Measurements from ENCODE around the gene PRDM4.
"Not testable (repeated sequence)": the region's sequence is repeated elsewhere in the genome, so short reads cannot be mapped to it uniquely, and the experiment has no call there.

The PRDM4 gene

GRCh38 chr12:107695772-107696171 is 65.2 kb downstream of the PRDM4 start:
- H3K27me3 ChIP-seq (replicated peaks; ENCODE audit: insufficient read depth, low read length); H3K79me2 ChIP-seq (ENCODE audit: low read length); H3K4me2 ChIP-seq (ENCODE audit: low read depth, low read length); H4K20me1 ChIP-seq (ENCODE audit: insufficient read depth, low read length); H2AFZ ChIP-seq (ENCODE audit: low read length); H3K27ac ChIP-seq (ENCODE audit: low read length); H3K9me3 ChIP-seq (replicated peaks; ENCODE audit: insufficient read depth, low read length); H3K9ac ChIP-seq (ENCODE audit: low read length); H3F3A ChIP-seq (ENCODE audit: insufficient read depth, low read length); H3K9me2 ChIP-seq (replicated peaks; ENCODE audit: insufficient read depth, low read length); H3K4me1 ChIP-seq (ENCODE audit: low read length); H3K4me3 ChIP-seq (ENCODE audit: low read length): not testable (repeated sequence)
- peak; percentile 32 for DNase-seq
- H3K36me3 ChIP-seq (replicated peaks; ENCODE audit: insufficient read depth, low read length) = peaks cover 21% of the 10 kb centered on the region; the same call in 1 of the 2 replicates
- TF ChIP-seq, protein P1, sequence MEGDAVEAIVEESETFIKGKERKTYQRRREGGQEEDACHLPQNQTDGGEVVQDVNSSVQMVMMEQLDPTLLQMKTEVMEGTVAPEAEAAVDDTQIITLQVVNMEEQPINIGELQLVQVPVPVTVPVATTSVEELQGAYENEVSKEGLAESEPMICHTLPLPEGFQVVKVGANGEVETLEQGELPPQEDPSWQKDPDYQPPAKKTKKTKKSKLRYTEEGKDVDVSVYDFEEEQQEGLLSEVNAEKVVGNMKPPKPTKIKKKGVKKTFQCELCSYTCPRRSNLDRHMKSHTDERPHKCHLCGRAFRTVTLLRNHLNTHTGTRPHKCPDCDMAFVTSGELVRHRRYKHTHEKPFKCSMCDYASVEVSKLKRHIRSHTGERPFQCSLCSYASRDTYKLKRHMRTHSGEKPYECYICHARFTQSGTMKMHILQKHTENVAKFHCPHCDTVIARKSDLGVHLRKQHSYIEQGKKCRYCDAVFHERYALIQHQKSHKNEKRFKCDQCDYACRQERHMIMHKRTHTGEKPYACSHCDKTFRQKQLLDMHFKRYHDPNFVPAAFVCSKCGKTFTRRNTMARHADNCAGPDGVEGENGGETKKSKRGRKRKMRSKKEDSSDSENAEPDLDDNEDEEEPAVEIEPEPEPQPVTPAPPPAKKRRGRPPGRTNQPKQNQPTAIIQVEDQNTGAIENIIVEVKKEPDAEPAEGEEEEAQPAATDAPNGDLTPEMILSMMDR (IDR thresholded peaks at IDR 0.05; ENCODE audit: low read length) = peak; percentile 24

DNA sequence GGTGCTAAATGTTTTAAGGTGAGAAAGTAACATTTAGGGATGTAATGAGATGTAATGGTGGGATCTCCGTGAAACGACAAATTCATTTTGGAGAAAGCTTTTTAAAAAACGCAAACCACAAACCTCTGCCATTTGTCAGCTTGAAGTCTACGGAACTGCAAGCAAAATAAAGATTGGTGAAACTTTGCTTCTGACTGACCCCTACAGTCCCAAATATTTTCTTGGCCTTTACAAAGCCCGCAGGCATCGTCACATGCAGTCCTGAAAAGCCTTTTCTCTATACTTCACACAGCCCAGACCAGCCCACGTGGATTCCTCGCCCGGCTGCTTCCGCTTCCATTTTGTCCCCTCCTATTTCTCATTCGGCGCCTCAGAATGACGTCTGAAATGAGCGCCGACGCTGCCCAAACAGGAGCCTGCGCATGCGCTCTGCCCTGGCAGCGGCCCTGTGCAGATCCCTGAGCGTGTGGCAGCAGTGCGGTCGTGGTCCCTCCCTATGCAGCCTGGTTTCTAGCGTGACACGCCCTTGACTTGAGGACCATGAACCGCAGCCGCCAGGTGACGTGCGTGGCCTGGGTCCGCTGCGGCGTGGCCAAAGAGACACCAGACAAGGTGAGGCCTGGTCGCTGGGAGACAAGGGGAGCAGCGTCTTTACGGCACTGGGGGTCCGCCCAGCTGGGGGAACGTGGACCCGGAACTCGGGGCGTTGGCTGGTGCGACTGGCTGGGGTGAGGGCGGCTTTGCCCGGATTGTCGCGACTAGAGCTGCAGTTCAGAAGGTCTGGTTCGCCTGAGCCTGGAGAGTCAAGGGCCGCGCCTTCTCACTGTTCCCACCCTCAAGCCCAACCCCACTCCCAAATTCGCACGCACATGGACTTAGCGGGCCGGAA is 75.3 kb downstream of the PRDM4 start, which contains the start of gene PWP1:
Gene PWP1 (plus strand): TSS at position 440 of the 889 bp plus-strand sequence. CDS start 101 bp downstream, at position 541.
- Histone ChIP-seq H3K36me3 (replicated peaks; ENCODE audit: insufficient read depth, low read length) (no peaks in the 10 kb centered on the region; the same call in 1 of the 2 replicates), H2AFZ (ENCODE audit: low read length) (peak within 1 kb of the TSS; percentile 83), H3F3A (ENCODE audit: insufficient read depth, low read length) (0 out of 2 replicates have a peak, but pooled peaks cover 4% of the 10 kb centered on the region), H3K9me2 (replicated peaks; ENCODE audit: insufficient read depth, low read length) (no peaks in the 10 kb centered on the region), H3K4me1 (ENCODE audit: low read length) (0 out of 2 replicates have a peak, but pooled peaks cover 4% of the 10 kb centered on the region), H3K27me3 (replicated peaks; ENCODE audit: insufficient read depth, low read length) (no peaks in the 10 kb centered on the region), H3K9ac (ENCODE audit: low read length) (peak within 1 kb of the TSS; percentile 92), H4K20me1 (ENCODE audit: insufficient read depth, low read length) (no peaks in the 10 kb centered on the region), H3K4me3 (ENCODE audit: low read length) (peak within 1 kb of the TSS; percentile 93), H3K9me3 (replicated peaks; ENCODE audit: insufficient read depth, low read length) (no peaks in the 10 kb centered on the region), H3K4me2 (ENCODE audit: low read depth, low read length) (peak within 1 kb of the TSS; percentile 92), H3K27ac (ENCODE audit: low read length) (peak within 1 kb of the TSS; percentile 78), H3K79me2 (ENCODE audit: low read length) (peaks cover 20% of the 10 kb centered on the region)
- TF ChIP-seq EZH2 (optimal IDR thresholded peaks at IDR 0.05; ENCODE audit: low read depth, low read length) (no peak), EZH2phosphoT487 (IDR thresholded peaks at IDR 0.05; ENCODE audit: low read length) (no peak)
- TF ChIP-seq, protein P1 (IDR thresholded peaks at IDR 0.05; ENCODE audit: low read length) = no peak
- peak; percentile 98 for DNase-seq

- DNase-seq = peak; percentile 7
- Histone ChIP-seq H3K9me2 (replicated peaks; ENCODE audit: insufficient read depth, low read length) (no peaks in the 10 kb centered on the region), H3K27ac (ENCODE audit: low read length) (peak overlapping the region; percentile 78; the same call in 1 of the 2 replicates), H3K4me1 (ENCODE audit: low read length) (peaks cover 9% of the 10 kb centered on the region), H3K4me3 (ENCODE audit: low read length) (peak overlapping the region; percentile 93), H3K27me3 (replicated peaks; ENCODE audit: insufficient read depth, low read length) (no peaks in the 10 kb centered on the region), H3K9me3 (replicated peaks; ENCODE audit: insufficient read depth, low read length) (no peaks in the 10 kb centered on the region), H3K9ac (ENCODE audit: low read length) (peak overlapping the region; percentile 92; the same call in 1 of the 2 replicates), H2AFZ (ENCODE audit: low read length) (peak overlapping the region; percentile 65), H3K36me3 (replicated peaks; ENCODE audit: insufficient read depth, low read length) (no peaks in the 10 kb centered on the region; the same call in 1 of the 2 replicates), H3K79me2 (ENCODE audit: low read length) (peaks cover 20% of the 10 kb centered on the region), H3F3A (ENCODE audit: insufficient read depth, low read length) (peaks cover 6% of the 10 kb centered on the region; the same call in 1 of the 2 replicates), H4K20me1 (ENCODE audit: insufficient read depth, low read length) (no peaks in the 10 kb centered on the region), H3K4me2 (ENCODE audit: low read depth, low read length) (peak overlapping the region; percentile 92)
- TF ChIP-seq, protein P1 (IDR thresholded peaks at IDR 0.05; ENCODE audit: low read length) = no peak
Observed at GRCh38 chr12:107684990-107685359, 76.0 kb downstream of the PRDM4 start.
